Thyroid gland (tissue), 4 donors: ENCODE measurements around the gene RMND5A. TPM values are rescaled to one million over a fixed set of nuclear protein-coding genes. Genes with fewer than 3 reads are reported as not detected.

Experiments
- DNase-seq, 2 donors: peaks; one replicate each; pipeline ENCODE4 v3.0.0-alpha.2; 2019
- H3K27ac ChIP-seq, 3 donors: fragments of 200-600 bp; sonication (generic); 1 replicate in 2 of 3; 2 replicates in 1 of 3; pipeline ENCODE4 v1.5.1; 2016 to 2019; ENCODE audit warnings: mild to moderate bottlenecking in 1 of 3, moderate library complexity in 1 of 3
- H3K27me3 ChIP-seq: fragments of 200-600 bp; sonication (generic); one replicate; pipeline ENCODE4 v1.5.1; 2019
- H3K36me3 ChIP-seq, 2 donors: fragments of 200-600 bp; sonication (generic); one replicate each; pipeline ENCODE4 v1.5.1; 2016 to 2019
- H3K4me1 ChIP-seq, 2 donors: fragments of 200-600 bp; sonication (generic); one replicate each; pipeline ENCODE4 v1.5.1; 2017 to 2019
- H3K4me3 ChIP-seq, 3 donors: fragments of 200-600 bp; sonication (generic); replicated peaks in 1 of 3; 1 replicate in 2 of 3; 2 replicates in 1 of 3; pipeline ENCODE4 v1.5.1; 2016; ENCODE audit warnings: mild to moderate bottlenecking in 1 of 3
- H3K9me3 ChIP-seq: fragments of 200-600 bp; sonication (generic); one replicate; pipeline ENCODE4 v1.5.1; 2017
- CTCF ChIP-seq, 6 experiments: fragments of 200-600 bp in 3 of 6; fragments of 450-650 bp in 3 of 6; sonication (generic) in 3 of 6; IDR thresholded peaks; one replicate each; pipeline ENCODE4 v1.5.1; 2016 to 2019; ENCODE audit warnings: antibody characterized with exemption in 6 of 6, mild to moderate bottlenecking in 2 of 6, inconsistent platforms in 1 of 6, moderate library complexity in 1 of 6
- POLR2A ChIP-seq, 2 donors: fragments of 450-650 bp; IDR thresholded peaks; one replicate each; pipeline ENCODE4 v1.6.1; 2017; ENCODE audit warnings: antibody characterized with exemption in 2 of 2, mild to moderate bottlenecking in 2 of 2, moderate library complexity in 1 of 2
- WGBS, 2 donors: methylation state at CpG; one replicate each; pipeline ENCODE4 v1.1.5; 2017; 5-methylcytosine and 5-hydroxymethylcytosine counted together
- intact Hi-C: fragments of 100-400 bp; cut with DNase I; formaldehyde crosslinking; loops from one replicate; pipeline ENCODE4 v1.15.1; 2023
- total RNA-seq, 4 donors: library from RNA; depleted of rRNA; stranded (reverse); fragments of >200 nt; gene quantifications; one replicate each; pipeline ENCODE4 v1.2.3, GENCODE V29; 2016

RMND5A gene
- total RNA-seq, 4 donors from 2014 or later = 29.0 to 45.5 (median 41.0) TPM

- TF ChIP-seq POLR2A (IDR thresholded peaks at IDR 0.05) (no peak), CTCF (IDR thresholded peaks at IDR 0.05) (no peak)
- Histone ChIP-seq H3K4me3 (no peak overlapping the region), H3K36me3 (peaks cover 0 to 6% of the 10 kb centered on the region in 2 donors), H3K9me3 (no peaks in the 10 kb centered on the region), H3K27ac (no peak overlapping the region), H3K27me3 (no peaks in the 10 kb centered on the region), H3K4me1 (no peaks in the 10 kb centered on the region)
- intact Hi-C loops = no loop called here
- 88 to 93% methylated on average over 1 of the region's 1 CpG for WGBS, 2 donors
- no peak for DNase-seq
These were observed 45.2 kb downstream of the RMND5A start for GRCh38 chr2:86765310-86765695.

GRCh38 chr2:86768189-86768949 is 48.3 kb downstream of the RMND5A start:
- intact Hi-C loops = no loop called here
- DNase-seq = no peak
- H3K4me3 ChIP-seq = no peak overlapping the region
- no peak overlapping the region for H3K27ac ChIP-seq
- H3K9me3 ChIP-seq = no peaks in the 10 kb centered on the region
- 81 to 82% methylated on average over 5 of the region's 5 CpGs for WGBS, 2 donors
- no peaks in the 10 kb centered on the region for H3K27me3 ChIP-seq
- peaks cover 0 to 11% of the 10 kb centered on the region in 2 donors for H3K36me3 ChIP-seq
- peaks cover 3 to 6% of the 10 kb centered on the region in 2 donors for H3K4me1 ChIP-seq
- TF ChIP-seq CTCF (IDR thresholded peaks at IDR 0.05) (no peak), POLR2A (IDR thresholded peaks at IDR 0.05) (no peak)

- no peaks in the 10 kb centered on the region for H3K27me3 ChIP-seq
- intact Hi-C loops = no loop called here
- H3K4me3 ChIP-seq = no peak overlapping the region
- TF ChIP-seq POLR2A (IDR thresholded peaks at IDR 0.05) = no peak
- TF ChIP-seq CTCF (IDR thresholded peaks at IDR 0.05) = no peak
- no peaks in the 10 kb centered on the region for H3K9me3 ChIP-seq
- H3K27ac ChIP-seq = no peak overlapping the region
- peaks cover 5 to 6% of the 10 kb centered on the region in 2 donors for H3K4me1 ChIP-seq
- H3K36me3 ChIP-seq = peaks cover 0 to 11% of the 10 kb centered on the region in 2 donors
- DNase-seq = no peak
- 93 to 94% methylated on average over 4 of the region's 4 CpGs for WGBS, 2 donors
These were observed 49.7 kb downstream of the RMND5A start for GRCh38 chr2:86769838-86770237.

GRCh38 chr2:86770816-86771301 is 50.8 kb downstream of the RMND5A start:
- Histone ChIP-seq H3K9me3 (no peaks in the 10 kb centered on the region), H3K27ac (no peak overlapping the region), H3K27me3 (no peaks in the 10 kb centered on the region), H3K4me3 (no peak overlapping the region), H3K4me1 (peaks cover 5 to 6% of the 10 kb centered on the region in 2 donors), H3K36me3 (peaks cover 0 to 11% of the 10 kb centered on the region in 2 donors)
- intact Hi-C loops = no loop called here
- 74 to 82% methylated on average over 6 of the region's 6 CpGs for WGBS, 2 donors
- DNase-seq = no peak
- TF ChIP-seq CTCF (IDR thresholded peaks at IDR 0.05) (peak in 1 of 6 experiments; percentile 8), POLR2A (IDR thresholded peaks at IDR 0.05) (no peak)

- no peaks in the 10 kb centered on the region for H3K27me3 ChIP-seq
- peaks cover 0 to 6% of the 10 kb centered on the region in 2 donors for H3K36me3 ChIP-seq
- TF ChIP-seq CTCF (IDR thresholded peaks at IDR 0.05) (no peak), POLR2A (IDR thresholded peaks at IDR 0.05) (no peak)
- H3K4me1 ChIP-seq = peaks cover 11 to 14% of the 10 kb centered on the region in 2 donors
- intact Hi-C loops = no loop called here
- H3K27ac ChIP-seq = peak overlapping the region; percentile 33 to 62 (median 43)
- peak; percentile 87 to 91 for DNase-seq
- WGBS, 2 donors = 31 to 33% methylated on average over 5 of the region's 5 CpGs
- H3K4me3 ChIP-seq = no peak overlapping the region
- H3K9me3 ChIP-seq = no peaks in the 10 kb centered on the region
These were observed 52.5 kb downstream of the RMND5A start for GRCh38 chr2:86772611-86773010.
